ENCODE data around the gene PTGS2.
A peak's percentile ranks its signal among the peaks of the same experiment; 100 is the strongest.

The PTGS2 gene

GRCh38 chr1:186627019-186627418 is 53.2 kb downstream of the PTGS2 start:
- Histone ChIP-seq H2AK5ac (ENCODE audit: low read length, severe bottlenecking) (no peak overlapping the region), H3K23ac (ENCODE audit: low read length in 2 of 2) (no peak overlapping the region), H2AFZ (ENCODE audit: low read depth, low read length) (no peak overlapping the region), H4K91ac (ENCODE audit: low read length) (no peak overlapping the region), H3K14ac (ENCODE audit: low read length in 2 of 2) (no peak overlapping the region), H2BK12ac (ENCODE audit: low read length in 2 of 2) (no peak overlapping the region), H3K4me2 (ENCODE audit: low read length, poor library complexity, severe bottlenecking) (no peak overlapping the region), H3K9ac (ENCODE audit: low read length) (peak overlapping the region; percentile 68), H3K4me1 (ENCODE audit: control insufficient read depth, insufficient read depth, low read depth, low read length) (no peaks in the 10 kb centered on the region), H4K8ac (ENCODE audit: low read length) (no peak overlapping the region), H3K27ac (ENCODE audit: low read length, poor library complexity, severe bottlenecking) (no peak overlapping the region), H2BK15ac (ENCODE audit: low read depth, poor library complexity, severe bottlenecking) (no peak overlapping the region), H3K18ac (ENCODE audit: low read depth in 1 of 2, low read length in 2 of 2) (no peak overlapping the region), H3K4me3 (ENCODE audit: insufficient read depth in 1 of 2, low read depth in 1 of 2, low read length in 2 of 2) (no peak overlapping the region), H2BK5ac (ENCODE audit: low read depth, low read length, poor library complexity, severe bottlenecking) (no peak overlapping the region), H3K4ac (ENCODE audit: low read depth in 1 of 2, low read length in 2 of 2) (no peak overlapping the region), H3K36me3 (ENCODE audit: control insufficient read depth in 1 of 2, insufficient read depth in 2 of 2, low read depth in 1 of 2, low read length in 2 of 2) (no peaks in the 10 kb centered on the region), H3K79me1 (replicated peaks; ENCODE audit: low read length, poor library complexity, severe bottlenecking) (no peaks in the 10 kb centered on the region), H2BK120ac (ENCODE audit: low read depth, low read length) (no peak overlapping the region), H3K27me3 (ENCODE audit: control insufficient read depth in 1 of 2, insufficient read depth in 1 of 2, low read length in 2 of 2) (peaks cover 0 to 2% of the 10 kb centered on the region in 2 experiments), H3K9me3 (ENCODE audit: control insufficient read depth, low read length) (no peaks in the 10 kb centered on the region)
- no peak for DNase-seq
- WGBS: 10% methylated on average over 1 of the region's 2 CpGs

- no peak overlapping the region for H3K27ac ChIP-seq (ENCODE audit: low read length, poor library complexity, severe bottlenecking)
- H3K27me3 ChIP-seq (ENCODE audit: control insufficient read depth in 1 of 2, insufficient read depth in 1 of 2, low read length in 2 of 2): peaks cover 0 to 2% of the 10 kb centered on the region in 2 experiments
- H3K4me1 ChIP-seq (ENCODE audit: control insufficient read depth, insufficient read depth, low read depth, low read length): no peaks in the 10 kb centered on the region
- no peak overlapping the region for H2BK12ac ChIP-seq (ENCODE audit: low read length in 2 of 2)
- H4K8ac ChIP-seq (ENCODE audit: low read length): no peak overlapping the region
- no peak overlapping the region for H3K4ac ChIP-seq (ENCODE audit: low read depth in 1 of 2, low read length in 2 of 2)
- H2BK5ac ChIP-seq (ENCODE audit: low read depth, low read length, poor library complexity, severe bottlenecking): no peak overlapping the region
- no peak overlapping the region for H3K4me3 ChIP-seq (ENCODE audit: insufficient read depth in 1 of 2, low read depth in 1 of 2, low read length in 2 of 2)
- DNase-seq: no peak
- H3K9ac ChIP-seq (ENCODE audit: low read length): peak overlapping the region; percentile 68
- WGBS: 98% methylated on average over 3 of the region's 3 CpGs
- no peak overlapping the region for H2AK5ac ChIP-seq (ENCODE audit: low read length, severe bottlenecking)
- no peak overlapping the region for H2BK120ac ChIP-seq (ENCODE audit: low read depth, low read length)
- H3K9me3 ChIP-seq (ENCODE audit: control insufficient read depth, low read length): no peaks in the 10 kb centered on the region
- H3K4me2 ChIP-seq (ENCODE audit: low read length, poor library complexity, severe bottlenecking): no peak overlapping the region
- no peak overlapping the region for H3K23ac ChIP-seq (ENCODE audit: low read length in 2 of 2)
- H3K14ac ChIP-seq (ENCODE audit: low read length in 2 of 2): no peak overlapping the region
- no peak overlapping the region for H3K18ac ChIP-seq (ENCODE audit: low read depth in 1 of 2, low read length in 2 of 2)
- H4K91ac ChIP-seq (ENCODE audit: low read length): no peak overlapping the region
- H2BK15ac ChIP-seq (ENCODE audit: low read depth, poor library complexity, severe bottlenecking): no peak overlapping the region
- no peaks in the 10 kb centered on the region for H3K36me3 ChIP-seq (ENCODE audit: control insufficient read depth in 1 of 2, insufficient read depth in 2 of 2, low read depth in 1 of 2, low read length in 2 of 2)
- H2AFZ ChIP-seq (ENCODE audit: low read depth, low read length): no peak overlapping the region
- no peaks in the 10 kb centered on the region for H3K79me1 ChIP-seq (replicated peaks; ENCODE audit: low read length, poor library complexity, severe bottlenecking)
These were observed 53.8 kb downstream of the PTGS2 start for GRCh38 chr1:186626356-186626932.

- no peak overlapping the region for H2BK120ac ChIP-seq (ENCODE audit: low read depth, low read length)
- H3K4me2 ChIP-seq (ENCODE audit: low read length, poor library complexity, severe bottlenecking): no peak overlapping the region
- no peak overlapping the region for H3K14ac ChIP-seq (ENCODE audit: low read length in 2 of 2)
- no peak overlapping the region for H4K91ac ChIP-seq (ENCODE audit: low read length)
- 91% methylated on average over 2 of the region's 6 CpGs for WGBS
- no peak for DNase-seq
- no peak overlapping the region for H3K27ac ChIP-seq (ENCODE audit: low read length, poor library complexity, severe bottlenecking)
- H3K9ac ChIP-seq (ENCODE audit: low read length): no peak overlapping the region
- no peak overlapping the region for H3K4ac ChIP-seq (ENCODE audit: low read depth in 1 of 2, low read length in 2 of 2)
- no peaks in the 10 kb centered on the region for H3K36me3 ChIP-seq (ENCODE audit: control insufficient read depth in 1 of 2, insufficient read depth in 2 of 2, low read depth in 1 of 2, low read length in 2 of 2)
- no peak overlapping the region for H2BK15ac ChIP-seq (ENCODE audit: low read depth, poor library complexity, severe bottlenecking)
- no peak overlapping the region for H3K4me3 ChIP-seq (ENCODE audit: insufficient read depth in 1 of 2, low read depth in 1 of 2, low read length in 2 of 2)
- no peaks in the 10 kb centered on the region for H3K27me3 ChIP-seq (ENCODE audit: control insufficient read depth in 1 of 2, insufficient read depth in 1 of 2, low read length in 2 of 2)
- H2AFZ ChIP-seq (ENCODE audit: low read depth, low read length): no peak overlapping the region
- no peak overlapping the region for H2BK5ac ChIP-seq (ENCODE audit: low read depth, low read length, poor library complexity, severe bottlenecking)
- no peaks in the 10 kb centered on the region for H3K79me1 ChIP-seq (replicated peaks; ENCODE audit: low read length, poor library complexity, severe bottlenecking)
- H3K9me3 ChIP-seq (ENCODE audit: control insufficient read depth, low read length): no peaks in the 10 kb centered on the region
- no peak overlapping the region for H2BK12ac ChIP-seq (ENCODE audit: low read length in 2 of 2)
- no peak overlapping the region for H4K8ac ChIP-seq (ENCODE audit: low read length)
- H3K18ac ChIP-seq (ENCODE audit: low read depth in 1 of 2, low read length in 2 of 2): no peak overlapping the region
- H3K4me1 ChIP-seq (ENCODE audit: control insufficient read depth, insufficient read depth, low read depth, low read length): peaks cover 5% of the 10 kb centered on the region
- H3K23ac ChIP-seq (ENCODE audit: low read length in 2 of 2): no peak overlapping the region
- no peak overlapping the region for H2AK5ac ChIP-seq (ENCODE audit: low read length, severe bottlenecking)
These were observed 56.7 kb downstream of the PTGS2 start for GRCh38 chr1:186623551-186623950.

Data from mesenchymal stem cell (in vitro differentiated cells and primary cell).